ENCODE measurements around the gene BTF3.
A peak's percentile ranks its signal among the peaks of the same experiment; 100 is the strongest.
"Not testable (repeated sequence)": the region's sequence is repeated elsewhere in the genome, so short reads cannot be mapped to it uniquely, and the experiment has no call there.

Gene BTF3

GRCh38 chr5:73498057-73498992, at the start of gene BTF3:
Gene BTF3, plus strand, starts transcription at chr5:73498442. Its CDS starts 226 bp downstream, at chr5:73498668.
- peak; percentile 96 for DNase-seq

GRCh38 chr5:73448463-73449136, 49.6 kb upstream of the BTF3 start, which contains the start of gene FOXD1:
Gene FOXD1, minus strand, starts transcription at chr5:73448777. Its CDS starts 415 bp downstream, at chr5:73448362.
- no peak for DNase-seq

GRCh38 chr5:73450137-73450536, 48.1 kb upstream of the BTF3 start:
- no peak for DNase-seq

GRCh38 chr5:73450672-73451223, 47.5 kb upstream of the BTF3 start:
- no peak for DNase-seq

GRCh38 chr5:73451224-73452130, 46.8 kb upstream of the BTF3 start:
- DNase-seq = peak; percentile 25

GRCh38 chr5:73452215-73452614, 46.0 kb upstream of the BTF3 start:
- DNase-seq = no peak

- peak; percentile 70 for DNase-seq
These were observed 43.7 kb upstream of the BTF3 start for GRCh38 chr5:73454379-73455036.

- not testable (repeated sequence) for DNase-seq
These were observed 41.8 kb upstream of the BTF3 start for GRCh38 chr5:73456462-73456861.

- no peak for DNase-seq
These were observed 38.9 kb upstream of the BTF3 start for GRCh38 chr5:73459366-73459765.

- no peak for DNase-seq
These were observed 38.1 kb upstream of the BTF3 start for GRCh38 chr5:73460133-73460532.

GRCh38 chr5:73464016-73464745, 34.1 kb upstream of the BTF3 start:
- DNase-seq = no peak

- DNase-seq = not testable (repeated sequence)
These were observed 29.6 kb upstream of the BTF3 start for GRCh38 chr5:73468638-73469037.

- no peak for DNase-seq
These were observed 28.4 kb upstream of the BTF3 start for GRCh38 chr5:73469878-73470277.

GRCh38 chr5:73471654-73472053, 26.6 kb upstream of the BTF3 start:
- no peak for DNase-seq

GRCh38 chr5:73472116-73472515, 26.1 kb upstream of the BTF3 start:
- no peak for DNase-seq

GRCh38 chr5:73480500-73480899, 17.7 kb upstream of the BTF3 start:
- DNase-seq = no peak

- no peak for DNase-seq
These were observed 15.7 kb upstream of the BTF3 start for GRCh38 chr5:73482383-73483136.

- DNase-seq = no peak
These were observed 14.6 kb upstream of the BTF3 start for GRCh38 chr5:73483676-73484075.

GRCh38 chr5:73484511-73484910, 13.7 kb upstream of the BTF3 start:
- no peak for DNase-seq

GRCh38 chr5:73485715-73486114, 12.5 kb upstream of the BTF3 start:
- no peak for DNase-seq
